GM12878 (cell line): ENCODE data around the gene RMP24.

Experiments used
- ATAC-seq: fragments of 200-7000 bp; cut with Tn5 transposase; 3 replicates; pipeline ENCODE4 v1.9.1; 2020; ENCODE audit warnings: mild to moderate bottlenecking, moderate library complexity
- BruUV-seq: library from RNA; stranded (reverse); fragments of 400-500 nt; replicated peaks from 2 replicates; lab custom pipeline; 2021; lab: Mats Ljungman, UMichigan
- CTCF ChIA-PET: fragments of 300-600 bp; sonication (Branson Sonifier 250); formaldehyde crosslinking; extraction: SDS; loops from one replicate; lab custom pipeline; 2021; ENCODE audit warnings: inconsistent platforms; lab: Yijun Ruan, JAX
- POLR2A ChIA-PET: fragments of 350-600 bp; formaldehyde crosslinking; extraction: SDS; loops from one replicate; lab custom pipeline; 2021; ENCODE audit warnings: inconsistent platforms; lab: Charles Lee
- RAD21 ChIA-PET: fragments of 300-600 bp; sonication (Branson Sonifier 250); formaldehyde crosslinking; loops from one replicate; lab custom pipeline; 2023; ENCODE audit warnings: antibody characterized with exemption; ENCODE audit not compliant: unreplicated experiment; lab: Charles Lee
- SMC1A ChIA-PET: fragments of 300-600 bp; sonication (Branson Sonifier 250); formaldehyde crosslinking; loops from one replicate; lab custom pipeline; 2023; ENCODE audit not compliant: unreplicated experiment, uncharacterized antibody; lab: Charles Lee
- DNase-seq: peaks from one replicate; pipeline ENCODE4 v3.0.0-alpha.2; 2011; ENCODE audit warnings: low read depth, low spot score
- FAIRE-seq: peaks from 3 replicates; lab custom pipeline; 2011; peaks lifted over from hg19 to GRCh38; lab: Jason Lieb, UNC
- H2AFZ ChIP-seq: 2 replicates; pipeline ENCODE4 v1.6.0; 2011; ENCODE audit warnings: low read depth, low read length, control low read depth; ENCODE audit not compliant: control insufficient read depth
- H3K27ac ChIP-seq: 2 replicates; pipeline ENCODE4 v1.5.1; 2011; ENCODE audit warnings: control low read depth; ENCODE audit not compliant: control insufficient read depth, insufficient read depth
- H3K27me3 ChIP-seq, 2 experiments: replicated peaks in 1 of 2; 2 replicates each; pipeline versions ENCODE4 v1.6.0 to v1.6.1; 2011; ENCODE audit warnings: low read length in 1 of 2; ENCODE audit not compliant: control insufficient read depth in 2 of 2, insufficient read depth in 2 of 2
- H3K36me3 ChIP-seq, 2 experiments: 2 replicates each; pipeline ENCODE4 v1.5.1; 2011; ENCODE audit warnings: low read length in 1 of 2; ENCODE audit not compliant: control insufficient read depth in 2 of 2, insufficient read depth in 2 of 2
- H3K4me1 ChIP-seq: 2 replicates; pipeline ENCODE4 v1.6.1; 2011; ENCODE audit warnings: mild to moderate bottlenecking, low read length, moderate library complexity, mixed read lengths; ENCODE audit not compliant: control insufficient read depth, insufficient read depth
- H3K4me2 ChIP-seq: 2 replicates; pipeline ENCODE4 v1.6.0; 2011; ENCODE audit warnings: control low read depth; ENCODE audit not compliant: control insufficient read depth, insufficient read depth
- H3K4me3 ChIP-seq: fragments of 200-600 bp; sonication (generic); 2 replicates; pipeline ENCODE4 v1.5.1; 2016
- H3K79me2 ChIP-seq: 2 replicates; pipeline ENCODE4 v1.6.0; 2011; ENCODE audit warnings: low read length; ENCODE audit not compliant: control insufficient read depth, insufficient read depth
- H3K9ac ChIP-seq: 2 replicates; pipeline ENCODE4 v1.8.0; 2011; ENCODE audit warnings: low read length, control low read depth, mixed read lengths; ENCODE audit not compliant: control insufficient read depth, insufficient read depth
- H3K9me3 ChIP-seq: replicated peaks from 3 replicates; pipeline ENCODE4 v1.5.1; 2011; ENCODE audit warnings: mild to moderate bottlenecking, low read length; ENCODE audit not compliant: control insufficient read depth, insufficient read depth
- H4K20me1 ChIP-seq: 2 replicates; pipeline ENCODE4 v1.6.0; 2011; ENCODE audit not compliant: control insufficient read depth, insufficient read depth
- CREM ChIP-seq: IDR thresholded peaks from 2 replicates; pipeline ENCODE4 v1.6.1; 2014; ENCODE audit warnings: antibody characterized with exemption, low read depth
- GABPA ChIP-seq: IDR thresholded peaks from 2 replicates; pipeline ENCODE4 v1.6.1; 2014; ENCODE audit warnings: antibody characterized with exemption, low read depth, mild to moderate bottlenecking, inconsistent platforms
- NFYB ChIP-seq: IDR thresholded peaks from 2 replicates; pipeline ENCODE4 v1.6.1; 2011; ENCODE audit warnings: low read depth, mild to moderate bottlenecking, low read length, improper control_type of control experiment, moderate library complexity; ENCODE audit not compliant: insufficient read depth
- PAX5 ChIP-seq: IDR thresholded peaks from 2 replicates; pipeline ENCODE4 v1.6.1; 2011; ENCODE audit warnings: low read depth, low read length, borderline replicate concordance
- RELA ChIP-seq: fragments of 450-650 bp; IDR thresholded peaks from 2 replicates; pipeline ENCODE4 v1.8.0; 2014; ENCODE audit warnings: borderline replicate concordance; ENCODE audit not compliant: partially characterized antibody
- SIN3A ChIP-seq: IDR thresholded peaks from 2 replicates; pipeline ENCODE4 v1.6.1; 2012; ENCODE audit warnings: low read depth, low read length, improper control_type of control experiment
- SMARCA5 ChIP-seq: fragments of 450-650 bp; IDR thresholded peaks from 2 replicates; pipeline ENCODE4 v1.6.1; 2017; ENCODE audit warnings: mild to moderate bottlenecking
- SMC3 ChIP-seq: IDR thresholded peaks from 2 replicates; pipeline ENCODE4 v1.6.1; 2011; ENCODE audit warnings: low read length, improper control_type of control experiment, borderline replicate concordance
- STAT1 ChIP-seq: fragments of 450-650 bp; conservative IDR thresholded peaks from 2 replicates; pipeline ENCODE4 v1.6.1; 2014; ENCODE audit warnings: antibody characterized with exemption, mild to moderate bottlenecking
- WRNIP1 ChIP-seq: IDR thresholded peaks from 2 replicates; pipeline ENCODE4 v1.6.1; 2011; ENCODE audit warnings: low read depth, low read length, improper control_type of control experiment, borderline replicate concordance
- ZNF384 ChIP-seq: IDR thresholded peaks from 2 replicates; pipeline ENCODE4 v1.6.1; 2012; ENCODE audit warnings: low read depth, mild to moderate bottlenecking, low read length, improper control_type of control experiment, borderline replicate concordance
- WGBS: methylation state at CpG from one replicate; pipeline ENCODE4 v1.1.6; 2016; ENCODE audit warnings: low lambda C conversion rate; ENCODE audit not compliant: insufficient replicate concordance, insufficient coverage; ENCODE audit errors: missing lambda C conversion rate; 5-methylcytosine and 5-hydroxymethylcytosine counted together
- in situ Hi-C: fragments of 300-500 bp; cut with MboI; formaldehyde crosslinking; loops from 9 replicates; pipeline ENCODE4 v1.14.3; 2018; ENCODE audit warnings: mixed read lengths
- intact Hi-C: fragments of 100-400 bp; cut with micrococcal nuclease; formaldehyde crosslinking; loops from one replicate; pipeline ENCODE4 v1.14.2; 2022; ENCODE audit not compliant: unreplicated experiment
- TF ChIP-seq, protein P1 (sequence below): IDR thresholded peaks from 2 replicates; pipeline ENCODE4 v1.6.1; 2012; ENCODE audit warnings: low read depth, low read length, improper control_type of control experiment

The RMP24 gene

DNA sequence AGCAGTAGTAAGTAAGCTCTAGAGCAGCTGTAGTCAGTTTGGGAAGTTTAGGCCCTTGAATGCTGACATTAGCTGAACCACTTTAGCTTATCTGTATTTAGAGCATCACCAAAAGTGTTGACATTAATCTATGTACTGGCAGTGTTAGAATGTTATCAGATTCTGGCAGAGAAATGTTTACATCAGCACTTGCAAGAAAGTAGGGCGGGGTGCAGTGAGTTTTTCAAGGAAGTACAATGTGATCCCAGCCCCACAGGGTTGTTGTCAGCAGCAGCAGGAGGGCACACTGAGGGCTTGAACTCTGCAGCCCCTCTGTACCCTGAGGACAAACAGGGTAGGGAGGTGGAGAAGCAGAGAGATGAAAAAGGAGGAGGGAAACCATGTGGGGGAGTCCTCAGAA, 35.5 kb upstream of the RMP24 start:
- FAIRE-seq, result no peak
- Histone ChIP-seq H3K4me1 (no peaks in the 10 kb centered on the region), H4K20me1 (no peaks in the 10 kb centered on the region), H3K9me3 (no peaks in the 10 kb centered on the region), H2AFZ (no peak overlapping the region), H3K4me3 (no peak overlapping the region), H3K4me2 (no peak overlapping the region), H3K27me3 (no peaks in the 10 kb centered on the region; a peak in 1 of 4 replicates), H3K27ac (no peak overlapping the region), H3K9ac (no peak overlapping the region), H3K36me3 (no peaks in the 10 kb centered on the region), H3K79me2 (no peaks in the 10 kb centered on the region)
- RAD21 ChIA-PET, result no interaction called here
- SMC1A ChIA-PET, result interaction anchor here (0.9 to 1.6 kb wide), 3 partner anchors 31 to 530 kb away, joined by 3 to 4 read pairs (median 3); no protein-coding TSS in a partner anchor
- TF ChIP-seq GABPA (no peak), ZNF384 (no peak), CREM (no peak), WRNIP1 (no peak), RELA (no peak), PAX5 (no peak), SIN3A (no peak), STAT1 (no peak), SMARCA5 (no peak), NFYB (no peak), SMC3 (no peak)
- TF ChIP-seq, protein P1, sequence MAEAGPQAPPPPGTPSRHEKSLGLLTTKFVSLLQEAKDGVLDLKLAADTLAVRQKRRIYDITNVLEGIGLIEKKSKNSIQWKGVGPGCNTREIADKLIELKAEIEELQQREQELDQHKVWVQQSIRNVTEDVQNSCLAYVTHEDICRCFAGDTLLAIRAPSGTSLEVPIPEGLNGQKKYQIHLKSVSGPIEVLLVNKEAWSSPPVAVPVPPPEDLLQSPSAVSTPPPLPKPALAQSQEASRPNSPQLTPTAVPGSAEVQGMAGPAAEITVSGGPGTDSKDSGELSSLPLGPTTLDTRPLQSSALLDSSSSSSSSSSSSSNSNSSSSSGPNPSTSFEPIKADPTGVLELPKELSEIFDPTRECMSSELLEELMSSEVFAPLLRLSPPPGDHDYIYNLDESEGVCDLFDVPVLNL, result no peak
- no peak for ATAC-seq
- in situ Hi-C loops, result no loop called here
- POLR2A ChIA-PET, result no interaction called here
- CTCF ChIA-PET, result interaction anchor here (0.5 to 1.7 kb wide), 6 partner anchors 10 to 529 kb away, joined by 3 to 7 read pairs (median 3); no protein-coding TSS in a partner anchor
- BruUV-seq, result no TSS peak
- 14% methylated on average over 1 of the region's 1 CpG for WGBS
- intact Hi-C loops, result no loop called here
- DNase-seq, result no peak
